Astrocyte of the cerebellum (primary cell): ENCODE measurements around the gene KLHDC9.

Experiments
- DNase-seq: peaks from one replicate; pipeline ENCODE4 v3.0.0-alpha.2; 2011; ENCODE audit warnings: low read depth
- H3K4me3 ChIP-seq: 2 replicates; pipeline ENCODE4 v1.5.1; 2011; ENCODE audit warnings: mild to moderate bottlenecking, low read depth, low read length, moderate library complexity
- CTCF ChIP-seq: IDR thresholded peaks from 2 replicates; pipeline ENCODE4 v1.5.1; 2012; ENCODE audit warnings: low read length, low read depth, moderate library complexity, mild to moderate bottlenecking; ENCODE audit errors: missing control alignments
- in situ Hi-C: cut with HindIII; loops from 2 replicates; pipeline ENCODE4 v1.10.0; 2017; ENCODE audit warnings: low sequenced_read_pairs

The KLHDC9 gene

GRCh38 chr1:161094481-161094880 is 3.7 kb upstream of the KLHDC9 start:
- in situ Hi-C loops, result no loop called here
- TF ChIP-seq CTCF, result no peak
- DNase-seq, result no peak
- no peak overlapping the region for H3K4me3 ChIP-seq

- in situ Hi-C loops, result loop anchor here (5.0 kb wide), 1 partner anchor 48 kb away; the partner anchor contains the start of gene USF1
- DNase-seq, result no peak
- no peak for TF ChIP-seq CTCF
- no peak overlapping the region for H3K4me3 ChIP-seq
Observed at GRCh38 chr1:161095230-161095629, 2.9 kb upstream of the KLHDC9 start.

GRCh38 chr1:161096015-161096414 is 2.1 kb upstream of the KLHDC9 start:
- DNase-seq, result no peak
- TF ChIP-seq CTCF, result no peak
- no peak overlapping the region for H3K4me3 ChIP-seq
- in situ Hi-C loops, result loop anchor here (5.0 kb wide), 1 partner anchor 49 kb away; the partner anchor contains the start of gene USF1

GRCh38 chr1:161096530-161096929 is 1.6 kb upstream of the KLHDC9 start:
- no peak for TF ChIP-seq CTCF
- no peak overlapping the region for H3K4me3 ChIP-seq
- no peak for DNase-seq
- in situ Hi-C loops, result loop anchor here (5.0 kb wide), 1 partner anchor 49 kb away; the partner anchor contains the start of gene USF1

GRCh38 chr1:161099090-161099802 is 1.1 kb downstream of the KLHDC9 start:
- peak overlapping the region; percentile 63 for H3K4me3 ChIP-seq
- no peak for TF ChIP-seq CTCF
- DNase-seq, result no peak
- in situ Hi-C loops, result loop anchor here (5.0 kb wide), 1 partner anchor 52 kb away; the partner anchor contains the start of gene USF1

GRCh38 chr1:161100556-161100955 is 2.4 kb downstream of the KLHDC9 start:
- in situ Hi-C loops, result no loop called here
- H3K4me3 ChIP-seq, result no peak overlapping the region
- no peak for DNase-seq
- no peak for TF ChIP-seq CTCF
